A549 treated with DMSO at 1 μM for 4 hours (cell line): ENCODE data around the gene ACTN1. TPM values are rescaled to one million over a fixed set of nuclear protein-coding genes. Genes with fewer than 3 reads are reported as not detected.

Experiments used
- total RNA-seq: library from RNA; stranded (reverse); fragments of 200-300 nt; extraction: Qiagen RNA extraction; gene quantifications from 5 replicates; pipeline ENCODE4 v1.2.3, GENCODE V29; 2022; ENCODE audit warnings: low read depth

ACTN1 gene
- 184 to 205 TPM (median 196 TPM) in 5 replicates for total RNA-seq

DNA sequence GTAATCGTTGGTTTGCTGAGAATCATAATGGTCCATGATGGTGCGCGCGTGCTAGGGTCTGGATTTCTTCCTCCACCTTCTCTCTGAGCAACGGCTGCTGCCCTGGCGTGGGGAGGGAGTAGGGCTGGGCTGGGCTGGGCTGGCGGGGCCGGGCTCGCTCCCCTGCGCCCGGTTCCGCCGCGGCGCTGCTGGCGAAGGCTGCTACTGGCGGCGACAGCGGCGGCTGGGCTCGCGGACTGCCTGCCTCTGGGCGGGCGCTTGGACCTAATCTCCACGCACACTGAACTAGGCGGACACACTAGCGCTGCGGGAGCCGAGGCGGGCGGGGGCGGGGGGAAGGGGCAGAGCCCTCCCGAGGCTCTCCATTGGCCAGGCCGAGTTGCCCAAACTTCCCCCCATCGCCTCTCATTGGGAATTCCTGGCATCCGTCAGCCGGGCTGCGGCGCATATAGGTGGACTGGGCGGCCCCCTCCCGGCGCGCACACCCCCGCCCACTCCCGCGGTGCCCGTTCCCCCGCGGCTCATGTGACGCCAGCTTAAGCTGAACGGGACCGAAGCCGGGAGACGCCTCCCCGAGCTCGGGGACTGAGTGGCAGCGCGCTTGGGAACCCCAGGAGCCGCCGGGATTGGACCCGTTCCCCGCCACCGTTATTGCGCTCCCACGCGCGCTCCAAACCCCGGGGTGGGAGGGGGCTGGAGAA is at the start of gene ACTN1:
Gene ACTN1, minus strand, starts transcription at position 282 of the 701 bp plus-strand sequence. Its CDS starts 246 bp downstream, at position 36.

Other genes starting within 250 kb of the ACTN1 start
- gene ZFP36L1, start 186.2 kb downstream of the ACTN1 start, total RNA-seq = 160 to 217 TPM (median 188 TPM) in 5 replicates
- gene DCAF5, start 173.8 kb upstream of the ACTN1 start, total RNA-seq = 15.1 to 20.0 TPM (median 18.6 TPM) in 5 replicates
- gene EXD2, start 212.2 kb upstream of the ACTN1 start, total RNA-seq = 11.4 to 14.7 TPM (median 13.1 TPM) in 5 replicates